Activated T-cell treated with anti-CD3 and anti-CD28 coated beads, Interleukin-2, amount 50 U/mL, for 4 hours (primary cell): ENCODE results near the gene TAGLN3. TPM values are rescaled to one million over a fixed set of nuclear protein-coding genes. Genes with fewer than 3 reads are reported as not detected.

Source experiments
- total RNA-seq, 3 donors: library from RNA; stranded (reverse); gene quantifications; one replicate each; pipeline ENCODE4 v1.2.1, GENCODE V29; 2021

Gene TAGLN3
- total RNA-seq, 3 donors from 2014 or later = 1.8 to 3.4 (median 2.2) TPM

Other genes starting within 250 kb of the TAGLN3 start
- gene PHLDB2, start 139.7 kb upstream of the TAGLN3 start, total RNA-seq = under 1 TPM; 0.66 to 0.82 (median 0.76) TPM
- 10 to 100 TPM; 33.4 to 41.9 (median 41.7) TPM for gene ABHD10, start 19.9 kb upstream of the TAGLN3 start, total RNA-seq
- not detected for gene TMPRSS7, start 35.8 kb downstream of the TAGLN3 start, total RNA-seq
- gene C3orf52, start 87.5 kb downstream of the TAGLN3 start, total RNA-seq = 1 to 10 TPM; 1.5 to 2.2 (median 2.1) TPM
- 1 to 10 TPM; 1.3 to 2.0 (median 2.0) TPM for gene GCSAM, start 134.3 kb downstream of the TAGLN3 start, total RNA-seq